SKM-1 (cell line): ENCODE results near the gene ARL8A.
"Not testable (repeated sequence)": the region's sequence is repeated elsewhere in the genome, so short reads cannot be mapped to it uniquely, and the experiment has no call there.

Source experiments
- DNase-seq: peaks from one replicate; lab custom pipeline; 2025; ENCODE audit not compliant: unreplicated experiment; lab: John Stamatoyannopoulos, UW

Gene ARL8A

GRCh38 chr1:202143011-202143767 lies 1.3 kb downstream of the ARL8A start:
- peak; percentile 86 for DNase-seq

DNA sequence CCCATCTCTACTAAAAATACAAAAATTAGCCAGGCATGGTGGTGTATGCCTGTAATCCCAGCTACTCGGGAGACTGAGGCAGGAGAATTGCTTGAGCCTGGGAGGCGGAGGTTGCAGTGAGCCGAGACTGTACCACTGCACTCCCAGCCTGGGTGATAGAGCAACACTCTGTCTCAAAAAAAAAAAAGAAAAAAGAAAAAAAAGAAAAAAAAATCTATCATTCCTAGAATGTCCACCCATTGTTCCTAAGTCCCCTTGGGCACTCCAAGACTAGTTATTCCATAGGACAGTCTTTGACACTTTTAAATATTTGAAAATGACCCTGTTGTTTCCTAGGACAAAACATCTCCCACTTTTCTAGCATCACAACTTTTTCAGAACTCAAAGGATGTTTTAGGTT lies 3.1 kb downstream of the ARL8A start:
- not testable (repeated sequence) for DNase-seq

DNA sequence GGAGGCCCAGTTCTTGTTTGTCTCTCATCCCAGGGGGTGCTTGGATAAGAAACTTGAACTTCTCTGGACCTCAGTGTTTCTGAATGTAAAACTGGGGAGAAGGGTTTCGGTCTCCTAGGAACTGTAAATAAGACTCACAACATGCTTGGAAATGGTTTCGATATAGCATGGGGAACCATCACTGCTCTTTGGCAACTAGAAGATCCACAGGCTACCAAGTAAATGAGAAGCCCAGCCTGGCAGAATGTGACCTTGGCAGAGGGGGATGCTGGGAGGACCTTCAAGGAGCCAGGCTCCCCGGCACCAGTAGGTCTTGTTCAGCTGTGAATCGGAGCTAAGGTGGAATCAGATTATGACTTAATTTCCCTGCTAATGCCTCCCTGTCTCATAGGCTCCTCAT lies 3.7 kb downstream of the ARL8A start:
- no peak for DNase-seq

DNA sequence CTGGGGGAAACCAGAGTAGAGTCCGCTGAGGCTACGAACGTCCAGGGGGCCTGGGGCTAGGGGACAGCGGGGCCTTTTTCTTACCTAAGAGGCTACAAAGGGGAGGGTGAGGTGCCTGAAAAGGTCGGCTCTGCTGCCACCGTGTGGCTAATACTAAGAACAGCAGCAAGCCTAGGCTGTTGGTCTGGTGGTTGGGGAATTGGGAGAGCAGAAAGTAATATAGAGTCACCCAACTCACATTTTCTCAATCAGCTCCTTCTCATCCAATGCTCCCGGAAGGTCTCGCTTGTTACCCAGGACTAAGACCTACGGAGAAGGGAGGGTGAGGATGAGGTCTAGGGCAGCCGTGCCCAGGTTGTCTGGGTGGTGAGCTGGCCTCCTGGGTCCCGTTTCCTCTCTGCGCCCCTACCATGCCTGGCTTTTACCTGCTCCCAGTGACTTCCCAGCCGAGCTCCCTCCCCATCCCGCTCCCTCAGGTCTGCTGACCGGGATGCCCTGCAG lies 9.3 kb downstream of the ARL8A start:
- DNase-seq: peak; percentile 57

GRCh38 chr1:202134645-202135172 lies 9.8 kb downstream of the ARL8A start:
- no peak for DNase-seq

- DNase-seq: no peak
Observed at GRCh38 chr1:202133989-202134388, 10.5 kb downstream of the ARL8A start.

DNA sequence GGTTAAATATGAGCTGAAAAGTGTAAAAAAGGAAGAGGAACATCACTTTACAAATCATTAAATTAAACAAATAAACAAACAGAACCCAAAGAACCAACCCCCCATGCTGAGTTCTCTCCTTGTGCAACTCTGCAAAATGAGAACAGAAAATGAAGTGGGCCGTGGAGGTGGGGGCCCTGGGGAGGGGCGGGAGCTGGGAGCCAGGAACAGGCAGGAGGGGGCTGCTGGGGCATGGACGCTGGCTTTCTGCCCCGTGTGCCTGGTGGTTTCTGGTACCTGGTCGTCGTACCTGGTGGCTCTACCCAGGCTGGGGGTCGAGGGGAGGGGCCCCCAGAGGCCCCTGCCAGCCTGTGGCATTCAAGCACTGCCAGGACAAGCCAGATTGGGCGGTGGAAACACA lies 11.0 kb downstream of the ARL8A start:
- no peak for DNase-seq

GRCh38 chr1:202133001-202133400 lies 11.5 kb downstream of the ARL8A start:
- no peak for DNase-seq

DNA sequence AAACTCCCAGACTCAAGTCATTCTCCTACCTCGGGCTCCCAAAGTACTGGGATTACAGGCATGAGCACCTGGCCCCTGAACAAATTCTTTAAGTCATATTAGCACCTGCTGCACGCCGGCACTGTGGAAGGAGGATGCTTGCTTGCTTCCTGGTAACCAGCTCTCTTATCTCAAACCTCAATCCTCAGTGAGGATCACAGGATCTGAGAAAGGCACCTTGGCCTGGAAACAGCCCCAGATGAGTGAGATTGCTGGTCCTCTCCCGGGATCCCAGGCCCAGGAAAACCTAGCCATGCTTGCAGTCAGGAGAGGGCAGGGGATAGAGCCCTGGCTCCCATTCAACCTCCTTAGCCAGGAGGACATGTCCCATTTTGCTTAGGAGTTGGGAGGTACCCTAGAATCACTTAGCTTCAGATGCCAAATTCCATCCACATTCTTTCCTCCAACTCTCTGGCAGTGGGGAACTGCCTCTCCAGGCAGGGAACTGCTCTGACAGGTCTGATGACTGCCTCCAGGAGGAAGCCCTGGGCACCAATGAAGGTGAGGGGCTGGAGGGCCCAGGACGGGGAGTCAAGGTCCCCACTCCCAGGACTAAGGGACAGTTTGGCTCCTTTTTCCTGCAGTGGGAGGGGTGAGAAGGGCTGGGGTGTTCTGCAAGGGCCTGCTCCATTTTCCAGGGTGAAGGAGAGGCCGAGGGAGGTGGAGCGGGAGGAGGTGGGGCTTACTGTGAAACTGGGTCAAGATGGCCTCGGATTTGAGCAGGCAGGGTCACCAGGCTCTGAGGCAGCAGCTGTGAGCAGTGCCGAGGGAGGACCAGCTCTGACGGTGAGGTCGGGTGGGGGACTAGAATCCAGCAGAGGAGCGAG lies 12.3 kb downstream of the ARL8A start:
- DNase-seq: no peak

DNA sequence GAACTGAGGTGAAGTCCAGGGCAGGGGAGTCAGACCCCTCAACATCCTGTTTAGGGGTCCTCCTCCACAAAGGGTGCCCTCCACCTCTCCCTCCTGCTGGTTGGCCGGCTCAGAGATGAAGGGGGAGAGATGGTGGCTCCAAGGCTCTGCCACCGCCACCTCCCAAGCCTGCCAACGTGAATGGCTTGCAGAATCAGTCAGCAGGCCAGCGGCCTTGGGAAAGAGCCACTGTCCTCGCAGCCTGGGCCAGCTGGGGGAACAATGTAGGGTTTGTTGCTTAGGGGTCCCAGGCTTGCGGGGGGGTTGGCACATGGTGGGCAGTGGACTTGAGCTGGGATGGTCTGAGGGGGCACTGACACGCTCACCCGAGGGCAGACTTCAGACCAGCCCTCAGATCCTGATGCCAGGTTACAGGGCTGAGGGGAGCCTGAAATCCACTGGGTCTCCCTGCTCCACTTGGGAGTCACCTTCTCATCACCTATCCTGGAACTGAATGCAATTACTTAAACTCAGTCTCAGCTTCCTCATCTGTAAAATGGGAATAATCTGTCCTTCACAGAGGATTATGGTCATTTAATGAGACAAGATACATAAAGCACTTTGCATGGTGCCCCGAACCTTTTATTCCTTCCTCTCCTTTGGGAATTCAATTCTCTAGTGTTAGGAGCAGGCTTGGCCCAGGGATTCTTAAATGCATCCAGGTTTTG lies 13.6 kb downstream of the ARL8A start:
- DNase-seq: no peak

GRCh38 chr1:202130297-202130721 lies 14.2 kb downstream of the ARL8A start:
- no peak for DNase-seq

- no peak for DNase-seq
Observed at GRCh38 chr1:202129453-202130296, 14.9 kb downstream of the ARL8A start.

GRCh38 chr1:202127836-202128622 lies 16.5 kb downstream of the ARL8A start:
- no peak for DNase-seq

DNA sequence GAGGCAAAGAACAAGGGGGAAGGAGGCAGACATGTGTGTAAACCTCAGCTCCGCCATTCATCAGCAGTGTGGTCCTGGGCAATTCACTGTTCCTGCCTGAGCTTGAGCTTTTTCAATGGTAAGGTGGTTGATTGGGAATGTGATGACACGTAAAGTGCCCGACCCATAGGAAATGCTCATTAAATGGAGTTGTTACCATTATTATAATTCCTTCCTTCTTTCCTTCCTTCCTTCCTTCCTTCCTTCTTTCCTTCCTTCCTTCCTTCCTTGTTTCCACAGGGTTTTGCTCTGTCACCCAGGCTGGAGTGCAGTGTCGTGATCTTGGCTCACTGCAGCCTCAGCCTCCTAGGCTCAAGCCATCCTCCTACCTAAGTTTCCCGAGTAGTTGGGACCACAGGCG lies 17.5 kb downstream of the ARL8A start:
- DNase-seq: no peak

GRCh38 chr1:202126426-202126825 lies 18.1 kb downstream of the ARL8A start:
- DNase-seq: no peak

DNA sequence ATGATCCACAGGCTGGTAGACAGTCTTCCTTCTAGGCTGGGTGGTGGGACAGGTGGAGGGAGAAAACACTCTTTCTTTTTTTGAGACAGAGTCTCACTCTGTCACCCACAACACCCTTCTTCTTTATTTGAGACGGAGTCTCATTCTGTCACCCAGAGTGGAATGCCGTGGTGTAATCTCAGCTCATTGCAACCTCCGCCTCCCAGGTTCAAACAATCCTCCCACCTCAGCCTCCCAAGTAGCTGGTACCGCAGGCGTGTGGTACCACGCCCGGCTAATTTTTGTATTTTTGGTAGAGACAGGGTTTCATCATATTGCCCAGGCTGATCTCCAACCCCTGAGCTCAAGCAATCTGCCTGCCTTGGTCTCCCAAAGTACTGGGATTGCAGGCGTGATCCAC lies 18.9 kb downstream of the ARL8A start:
- DNase-seq: no peak

DNA sequence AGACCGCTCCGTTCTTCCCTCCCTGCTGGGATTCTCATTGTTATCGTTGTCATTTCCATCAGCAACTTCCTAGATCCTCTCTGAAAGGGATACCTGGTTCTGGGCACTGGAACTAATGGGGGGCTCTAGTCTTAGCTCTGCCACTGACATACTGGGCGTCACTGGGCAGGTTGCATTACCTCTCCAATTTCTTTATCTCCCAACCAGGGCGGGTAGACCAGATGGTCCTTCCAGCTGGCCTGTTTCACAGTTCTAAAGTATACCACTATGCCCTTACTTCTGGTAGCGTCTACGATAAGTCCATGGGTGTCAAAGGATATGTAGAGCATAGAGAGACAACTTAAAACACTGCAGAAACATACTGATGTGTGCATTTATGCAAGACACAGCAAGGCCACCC lies 20.4 kb downstream of the ARL8A start:
- no peak for DNase-seq

DNA sequence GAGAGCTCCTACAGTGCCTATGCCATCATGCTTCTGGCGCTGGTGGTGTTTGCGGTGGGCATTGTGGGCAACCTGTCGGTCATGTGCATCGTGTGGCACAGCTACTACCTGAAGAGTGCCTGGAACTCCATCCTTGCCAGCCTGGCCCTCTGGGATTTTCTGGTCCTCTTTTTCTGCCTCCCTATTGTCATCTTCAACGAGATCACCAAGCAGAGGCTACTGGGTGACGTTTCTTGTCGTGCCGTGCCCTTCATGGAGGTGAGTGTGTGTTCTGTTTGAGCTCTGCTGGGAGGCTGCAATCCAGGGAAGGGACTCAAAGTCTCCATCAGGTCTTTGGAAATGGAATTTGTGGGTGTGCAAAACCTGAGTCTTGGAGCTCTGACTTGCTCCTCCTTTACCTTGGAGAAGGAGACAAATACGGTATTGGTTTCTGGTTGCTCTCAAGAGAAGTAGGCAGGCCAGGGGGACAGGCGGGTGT lies 21.2 kb downstream of the ARL8A start:
- no peak for DNase-seq

GRCh38 chr1:202122639-202123335 lies 21.8 kb downstream of the ARL8A start, which contains the start of gene GPR37L1:
Gene GPR37L1 (plus strand): TSS chr1:202122917. CDS start chr1:202122964, 47 bp downstream.
- DNase-seq: no peak
